Ishikawa (cell line): ENCODE measurements around the gene PINLYP.

Experiments used
- EGR1 ChIP-seq: IDR thresholded peaks from 2 replicates; pipeline ENCODE4 v1.6.1; 2012
- EP300 ChIP-seq: IDR thresholded peaks from 2 replicates; pipeline ENCODE4 v1.6.1; 2012; ENCODE audit warnings: borderline replicate concordance

- TF ChIP-seq EGR1, result no peak
- TF ChIP-seq EP300, result no peak
These were observed 20.3 kb upstream of the PINLYP start for GRCh38 chr19:43555185-43555770.
